HTERT RPE-1 (cell line): ENCODE results near the gene TP63.
"Not testable (repeated sequence)": the region's sequence is repeated elsewhere in the genome, so short reads cannot be mapped to it uniquely, and the experiment has no call there.

Source experiments
- in situ Hi-C: fragments of 300-500 bp; cut with MboI; formaldehyde crosslinking; loops from 4 replicates; pipeline ENCODE4 v1.14.3; 2020; ENCODE audit warnings: low sequenced_read_pairs

TP63 gene

DNA sequence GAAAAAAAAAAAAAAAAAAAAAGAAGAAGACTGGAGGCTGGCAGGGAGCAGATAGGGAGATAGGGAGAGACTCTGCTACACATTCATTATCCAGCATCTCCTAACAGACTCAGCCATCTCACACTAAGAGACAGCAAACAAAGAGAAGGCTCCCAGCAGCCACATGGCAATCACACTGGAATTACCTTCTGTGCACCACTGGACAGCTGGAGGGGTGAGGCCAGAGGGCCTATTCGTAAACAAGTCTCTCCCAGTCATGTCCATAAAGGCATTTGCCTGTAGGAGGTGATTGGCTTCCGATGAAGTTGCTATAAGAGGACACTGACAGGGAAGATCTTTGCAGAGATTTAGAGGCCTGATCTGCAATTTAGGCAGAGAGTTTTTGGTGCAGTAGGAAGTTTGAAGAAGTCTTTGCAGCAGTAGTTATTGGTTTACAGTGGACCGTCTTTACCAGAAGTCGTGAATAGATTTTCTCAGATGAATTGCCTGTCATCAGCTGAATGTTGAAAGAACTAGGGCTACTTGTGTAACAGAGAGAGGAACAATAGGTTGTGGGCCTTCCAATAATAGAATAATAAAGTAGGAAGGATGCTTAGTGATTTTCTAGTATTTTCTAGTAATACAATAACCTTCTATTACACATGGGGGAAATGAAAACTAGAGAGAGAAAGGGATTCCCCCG, 89.7 kb downstream of the TP63 start:
- in situ Hi-C loops, result no loop called here

GRCh38 chr3:189721873-189722665, 90.9 kb downstream of the TP63 start:
- in situ Hi-C loops, result no loop called here

- in situ Hi-C loops, result no loop called here
Observed at GRCh38 chr3:189724356-189724755, 93.2 kb downstream of the TP63 start.

DNA sequence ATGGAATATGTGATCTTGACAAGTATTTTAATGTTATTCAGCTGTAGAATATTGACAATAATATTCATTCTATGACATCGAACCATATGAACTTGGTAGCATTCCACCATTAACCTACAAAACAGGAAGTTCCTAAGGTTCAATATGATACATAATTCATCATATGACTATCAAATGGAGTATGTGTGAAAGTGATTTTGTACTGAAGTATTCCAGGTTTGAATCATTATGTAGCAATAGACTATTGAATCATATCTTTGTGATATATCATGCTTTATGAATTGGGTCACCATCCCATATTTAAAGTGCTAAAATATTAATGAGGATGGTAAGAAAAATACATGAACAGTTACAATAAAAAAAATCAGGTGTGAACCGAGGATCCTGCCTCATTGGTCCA, 95.1 kb downstream of the TP63 start:
- in situ Hi-C loops, result no loop called here

GRCh38 chr3:189727158-189727557, 96.0 kb downstream of the TP63 start:
- in situ Hi-C loops, result no loop called here

GRCh38 chr3:189727898-189728297, 96.7 kb downstream of the TP63 start:
- in situ Hi-C loops, result no loop called here

DNA sequence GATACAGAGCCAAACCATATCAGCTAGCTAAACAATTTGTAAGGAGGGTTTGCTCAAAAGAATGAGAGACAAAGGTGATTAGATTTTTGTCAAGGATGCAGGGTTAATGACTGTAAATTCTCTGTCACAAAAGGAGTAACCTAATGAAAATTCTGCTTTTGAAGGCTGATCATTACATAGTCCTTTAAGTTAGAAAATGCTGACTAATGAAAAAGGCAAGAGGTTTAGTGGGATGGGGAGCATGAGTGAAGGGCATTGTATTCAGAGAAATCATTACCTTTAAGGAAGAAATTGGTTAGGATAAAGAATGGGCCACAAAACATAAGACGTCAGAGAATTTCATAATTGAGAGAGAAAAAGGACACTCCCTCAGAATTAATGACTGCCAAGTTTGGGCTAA, 97.7 kb downstream of the TP63 start:
- in situ Hi-C loops, result no loop called here

GRCh38 chr3:189734061-189734460, 102.9 kb downstream of the TP63 start:
- in situ Hi-C loops, result no loop called here

DNA sequence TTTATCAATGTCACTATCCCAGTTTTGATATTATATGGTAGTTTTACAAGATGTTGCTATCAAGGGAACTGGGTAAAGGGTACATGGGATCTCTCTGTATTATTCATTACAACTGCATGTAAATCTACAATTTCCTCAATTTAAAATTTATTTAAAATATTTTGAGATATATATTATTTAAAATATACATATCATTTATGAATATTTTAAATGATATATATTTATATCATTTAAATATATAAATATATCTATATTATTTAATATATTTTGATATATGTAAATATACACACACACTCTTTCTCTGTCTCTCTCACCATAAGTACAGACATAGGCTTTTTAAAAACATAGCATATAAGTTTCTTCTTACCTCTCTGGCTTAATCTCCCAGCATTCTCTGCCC, 104.7 kb downstream of the TP63 start:
- in situ Hi-C loops, result no loop called here

DNA sequence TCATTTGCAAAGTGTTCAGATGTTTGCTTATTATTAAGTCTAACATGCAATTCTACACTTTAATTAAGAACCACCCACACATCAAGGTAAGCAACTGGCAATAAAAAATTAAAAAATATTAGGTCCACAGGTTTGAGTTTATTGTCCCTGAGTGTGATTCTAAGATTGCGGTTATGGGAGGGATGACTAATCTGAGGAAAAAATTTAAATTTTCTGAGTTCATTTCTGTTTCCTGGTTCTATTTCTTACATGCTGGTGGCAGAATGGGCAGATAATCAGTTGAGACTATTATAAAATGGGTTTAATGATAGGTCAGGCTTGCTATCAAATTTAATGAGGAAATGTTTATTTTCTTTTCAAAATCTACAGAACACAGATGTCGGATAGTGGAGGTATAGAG, 105.9 kb downstream of the TP63 start:
- in situ Hi-C loops, result no loop called here

- in situ Hi-C loops, result no loop called here
Observed at GRCh38 chr3:189737619-189738018, 106.4 kb downstream of the TP63 start.

DNA sequence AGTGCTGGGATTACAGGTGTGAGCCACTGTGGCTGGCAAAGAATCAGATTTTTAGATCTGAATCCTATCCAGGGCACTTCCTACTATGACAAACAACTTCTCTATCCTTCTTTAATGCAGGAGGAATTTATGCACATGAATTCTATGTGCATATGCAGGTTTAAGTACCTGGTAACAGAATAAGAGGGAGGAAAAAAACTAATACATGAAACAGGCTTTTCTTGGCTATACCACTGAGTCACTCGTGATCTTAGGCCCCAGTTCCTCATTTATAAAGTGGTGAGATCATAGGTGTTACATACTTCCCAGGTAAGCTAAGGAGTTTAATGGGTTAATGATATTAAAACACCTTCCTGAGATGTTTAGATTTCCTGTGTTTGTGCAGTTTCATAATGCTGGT, 108.2 kb downstream of the TP63 start:
- in situ Hi-C loops, result no loop called here

- in situ Hi-C loops, result no loop called here
Observed at GRCh38 chr3:189740156-189740555, 109.0 kb downstream of the TP63 start.

- in situ Hi-C loops, result no loop called here
Observed at GRCh38 chr3:189744235-189744634, 113.0 kb downstream of the TP63 start.

GRCh38 chr3:189745622-189746021, 114.4 kb downstream of the TP63 start:
- in situ Hi-C loops, result no loop called here

GRCh38 chr3:189748046-189748445, 116.9 kb downstream of the TP63 start:
- in situ Hi-C loops, result no loop called here

GRCh38 chr3:189750972-189751371, 119.8 kb downstream of the TP63 start:
- in situ Hi-C loops, result not testable (repeated sequence)

DNA sequence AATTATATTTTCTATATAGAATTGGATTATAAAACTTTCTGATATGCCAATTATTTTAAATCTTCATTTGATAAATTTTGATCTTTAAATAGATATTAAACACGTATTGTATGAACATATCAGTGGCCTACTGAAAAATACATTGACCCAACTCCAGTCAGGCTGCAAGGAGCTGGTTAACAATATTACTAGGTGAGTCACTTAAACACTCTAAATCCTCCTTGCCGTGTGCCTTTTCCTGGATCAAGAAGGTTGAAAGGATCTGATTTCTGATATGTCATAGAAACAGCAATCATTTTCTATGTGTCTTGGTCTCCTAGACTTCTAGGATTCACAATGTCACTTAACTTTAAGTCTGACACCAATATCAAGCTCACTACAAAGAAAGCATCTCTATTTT, 123.2 kb downstream of the TP63 start:
- in situ Hi-C loops, result no loop called here

DNA sequence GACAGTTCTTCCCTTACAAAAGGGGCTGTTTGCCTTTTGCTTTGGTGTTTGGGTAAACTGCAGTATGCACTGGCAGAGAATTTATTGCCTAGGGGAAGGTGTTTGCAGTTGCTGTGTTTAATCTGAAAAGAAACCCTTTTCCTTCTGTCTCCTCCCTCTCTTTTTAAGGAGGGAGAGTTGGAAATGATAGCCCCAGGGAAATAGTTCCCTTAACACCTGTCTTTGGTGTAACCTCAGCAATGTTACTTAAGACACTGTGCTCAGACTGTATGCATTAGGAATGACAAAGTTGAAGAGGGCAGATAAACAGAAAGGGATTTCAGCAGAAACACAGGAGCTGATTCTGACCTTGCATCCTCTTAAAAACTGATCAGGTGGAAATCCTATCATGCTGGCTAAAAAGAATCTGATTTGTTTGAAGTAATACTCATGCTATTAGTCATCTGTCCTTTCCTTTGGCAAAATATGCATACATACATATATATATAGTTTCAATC, 125.4 kb downstream of the TP63 start:
- in situ Hi-C loops, result no loop called here

GRCh38 chr3:189758186-189758585, 127.0 kb downstream of the TP63 start:
- in situ Hi-C loops, result no loop called here

- in situ Hi-C loops, result no loop called here
Observed at GRCh38 chr3:189766416-189766815, 135.2 kb downstream of the TP63 start.

- in situ Hi-C loops, result no loop called here
Observed at GRCh38 chr3:189771842-189772450, 140.8 kb downstream of the TP63 start.
